Measurements from ENCODE around the gene CPA1. TPM values are rescaled to one million over a fixed set of nuclear protein-coding genes. Genes with fewer than 3 reads are reported as not detected.

CPA1 gene
- total RNA-seq, 1 donor from 2014 or later: not detected

- peaks cover 28% of the 10 kb centered on the region for H3K4me1 Mint-ChIP-seq (ENCODE audit: unreplicated experiment)
- TF ChIP-seq, protein P1, sequence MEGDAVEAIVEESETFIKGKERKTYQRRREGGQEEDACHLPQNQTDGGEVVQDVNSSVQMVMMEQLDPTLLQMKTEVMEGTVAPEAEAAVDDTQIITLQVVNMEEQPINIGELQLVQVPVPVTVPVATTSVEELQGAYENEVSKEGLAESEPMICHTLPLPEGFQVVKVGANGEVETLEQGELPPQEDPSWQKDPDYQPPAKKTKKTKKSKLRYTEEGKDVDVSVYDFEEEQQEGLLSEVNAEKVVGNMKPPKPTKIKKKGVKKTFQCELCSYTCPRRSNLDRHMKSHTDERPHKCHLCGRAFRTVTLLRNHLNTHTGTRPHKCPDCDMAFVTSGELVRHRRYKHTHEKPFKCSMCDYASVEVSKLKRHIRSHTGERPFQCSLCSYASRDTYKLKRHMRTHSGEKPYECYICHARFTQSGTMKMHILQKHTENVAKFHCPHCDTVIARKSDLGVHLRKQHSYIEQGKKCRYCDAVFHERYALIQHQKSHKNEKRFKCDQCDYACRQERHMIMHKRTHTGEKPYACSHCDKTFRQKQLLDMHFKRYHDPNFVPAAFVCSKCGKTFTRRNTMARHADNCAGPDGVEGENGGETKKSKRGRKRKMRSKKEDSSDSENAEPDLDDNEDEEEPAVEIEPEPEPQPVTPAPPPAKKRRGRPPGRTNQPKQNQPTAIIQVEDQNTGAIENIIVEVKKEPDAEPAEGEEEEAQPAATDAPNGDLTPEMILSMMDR (IDR thresholded peaks at IDR 0.05; ENCODE audit: unreplicated experiment): no peak
- peaks cover 3% of the 10 kb centered on the region for H3K27me3 Mint-ChIP-seq (ENCODE audit: unreplicated experiment)
- H3K4me3 Mint-ChIP-seq (ENCODE audit: unreplicated experiment): no peak overlapping the region
- DNase-seq (ENCODE audit: low spot score): no peak
- peak overlapping the region; percentile 1 for H3K27ac Mint-ChIP-seq (ENCODE audit: unreplicated experiment)
- no peaks in the 10 kb centered on the region for H3K36me3 Mint-ChIP-seq (ENCODE audit: low read depth, unreplicated experiment)
- H3K9me3 Mint-ChIP-seq (ENCODE audit: unreplicated experiment): no peaks in the 10 kb centered on the region
Measured at GRCh38 chr7:130353196-130353595, 27.1 kb upstream of the CPA1 start.

DNA sequence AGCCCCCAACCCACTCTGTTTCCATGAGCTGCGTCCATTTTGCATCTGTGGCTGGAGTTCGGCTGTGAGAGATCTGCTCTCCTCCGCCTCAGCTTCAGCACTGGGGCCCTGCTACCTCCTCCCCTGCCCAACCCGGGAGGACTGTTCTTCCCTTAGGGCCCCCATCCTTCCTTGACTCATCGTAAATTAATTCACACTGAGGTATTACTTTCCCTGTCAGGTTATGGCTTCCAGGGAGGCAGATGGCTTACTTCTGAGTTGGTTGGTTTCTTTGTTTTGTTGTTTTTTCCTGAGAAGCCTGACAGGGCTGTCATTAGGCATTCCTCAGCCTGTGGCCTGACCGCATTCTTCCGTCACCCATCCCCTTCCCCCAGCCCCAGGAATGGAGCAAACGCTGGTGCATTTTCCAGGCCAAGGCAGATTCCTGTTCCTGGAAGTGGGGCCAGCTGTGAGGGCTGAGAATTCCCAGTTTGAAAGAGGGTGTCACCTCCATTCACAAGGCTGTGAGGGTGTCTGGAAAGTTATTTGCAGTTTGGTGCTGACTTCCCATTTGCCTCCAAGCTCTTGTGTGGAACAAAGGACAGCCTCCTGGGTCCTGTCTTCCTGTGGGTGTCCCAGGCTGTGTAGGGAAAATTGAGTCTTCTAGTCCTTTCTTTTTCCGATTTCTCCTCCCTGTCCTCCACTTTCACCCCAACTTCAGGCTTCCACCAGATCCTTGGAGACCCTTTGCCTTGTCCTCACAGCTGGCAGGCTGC is 24.0 kb upstream of the CPA1 start:
- Mint-ChIP-seq H3K27me3 (ENCODE audit: unreplicated experiment) (no peaks in the 10 kb centered on the region), H3K9me3 (ENCODE audit: unreplicated experiment) (peaks cover 7% of the 10 kb centered on the region), H3K4me1 (ENCODE audit: unreplicated experiment) (peaks cover 16% of the 10 kb centered on the region), H3K4me3 (ENCODE audit: unreplicated experiment) (no peak overlapping the region), H3K27ac (ENCODE audit: unreplicated experiment) (peak overlapping the region; percentile 83), H3K36me3 (ENCODE audit: low read depth, unreplicated experiment) (peaks cover 6% of the 10 kb centered on the region)
- TF ChIP-seq, protein P1 (IDR thresholded peaks at IDR 0.05; ENCODE audit: unreplicated experiment): no peak
- DNase-seq (ENCODE audit: low spot score): peak; percentile 48

GRCh38 chr7:130356876-130357611 is 23.2 kb upstream of the CPA1 start:
- TF ChIP-seq, protein P1 (IDR thresholded peaks at IDR 0.05; ENCODE audit: unreplicated experiment): no peak
- Mint-ChIP-seq H3K9me3 (ENCODE audit: unreplicated experiment) (peaks cover 7% of the 10 kb centered on the region), H3K27me3 (ENCODE audit: unreplicated experiment) (no peaks in the 10 kb centered on the region), H3K36me3 (ENCODE audit: low read depth, unreplicated experiment) (peaks cover 8% of the 10 kb centered on the region), H3K4me1 (ENCODE audit: unreplicated experiment) (peaks cover 10% of the 10 kb centered on the region), H3K27ac (ENCODE audit: unreplicated experiment) (peak overlapping the region; percentile 83), H3K4me3 (ENCODE audit: unreplicated experiment) (no peak overlapping the region)
- no peak for DNase-seq (ENCODE audit: low spot score)

- DNase-seq (ENCODE audit: low spot score): no peak
- peak overlapping the region; percentile 36 for H3K27ac Mint-ChIP-seq (ENCODE audit: unreplicated experiment)
- H3K36me3 Mint-ChIP-seq (ENCODE audit: low read depth, unreplicated experiment): peaks cover 8% of the 10 kb centered on the region
- H3K4me1 Mint-ChIP-seq (ENCODE audit: unreplicated experiment): peaks cover 10% of the 10 kb centered on the region
- H3K27me3 Mint-ChIP-seq (ENCODE audit: unreplicated experiment): no peaks in the 10 kb centered on the region
- TF ChIP-seq, protein P1 (IDR thresholded peaks at IDR 0.05; ENCODE audit: unreplicated experiment): no peak
- peaks cover 7% of the 10 kb centered on the region for H3K9me3 Mint-ChIP-seq (ENCODE audit: unreplicated experiment)
- H3K4me3 Mint-ChIP-seq (ENCODE audit: unreplicated experiment): no peak overlapping the region
Measured at GRCh38 chr7:130358471-130358870, 21.8 kb upstream of the CPA1 start.
